HepG2 (cell line): ENCODE results near the gene THAP3. TPM values are rescaled to one million over a fixed set of nuclear protein-coding genes. Genes with fewer than 3 reads are reported as not detected.

ENCODE experiments used
- KDM1A ChIP-seq: IDR thresholded peaks from 2 replicates; pipeline ENCODE4 v1.6.1; 2016; ENCODE audit warnings: missing compliant biosample characterization
- ZFP36L1 ChIP-seq: sonication (generic); formaldehyde crosslinking; IDR thresholded peaks from 2 replicates; pipeline ENCODE4 v1.8.0; 2022; ENCODE audit warnings: mild to moderate bottlenecking, missing genetic modification reagents, moderate library complexity
- ZNF232 ChIP-seq: sonication (generic); formaldehyde crosslinking; IDR thresholded peaks from 2 replicates; pipeline ENCODE4 v1.4.0; 2020; ENCODE audit warnings: missing genetic modification reagents, borderline replicate concordance
- ZNF557 ChIP-seq: sonication (generic); formaldehyde crosslinking; IDR thresholded peaks from 2 replicates; pipeline ENCODE4 v1.4.0; 2020; ENCODE audit warnings: missing genetic modification reagents
- ZNF598 ChIP-seq: sonication (generic); formaldehyde crosslinking; IDR thresholded peaks from 2 replicates; pipeline ENCODE4 v1.5.1; 2020; ENCODE audit warnings: mild to moderate bottlenecking, missing genetic modification reagents, borderline replicate concordance
- ZNF607 ChIP-seq: sonication (generic); formaldehyde crosslinking; IDR thresholded peaks from 2 replicates; pipeline ENCODE4 v1.5.1; 2020; ENCODE audit warnings: missing genetic modification reagents, mild to moderate bottlenecking, borderline replicate concordance
- polyA plus RNA-seq, 8 experiments: library from polyadenylated mRNA; depleted of rRNA in 3 of 8; stranded (reverse) in 7 of 8; unstranded in 1 of 8; fragments of >200 nt; fragmentation: Illumina TruSeq in 4 of 8; extraction: Trizol in 4 of 8; gene quantifications; 2 replicates each; pipeline versions ENCODE4 v1.2.1 to v1.2.3, GENCODE V29; 2011 to 2016; ENCODE audit warnings: low read depth in 4 of 8, missing spikeins in 1 of 8, mixed read lengths in 1 of 8; ENCODE audit not compliant: insufficient read depth in 1 of 8
- total RNA-seq, 5 experiments: library from RNA; depleted of rRNA; stranded (reverse); fragments of >200 nt; fragmentation: Illumina TruSeq; extraction: Trizol; gene quantifications; 2 replicates each; pipeline ENCODE4 v1.2.3, GENCODE V29; 2016; ENCODE audit warnings: low read depth in 1 of 5
- TF ChIP-seq, protein P1 (sequence below): IDR thresholded peaks from 2 replicates; pipeline ENCODE4 v1.6.1; 2018; ENCODE audit warnings: missing genetic modification reagents, mild to moderate bottlenecking, missing compliant biosample characterization
- TF ChIP-seq, protein P2 (sequence below): sonication (generic); formaldehyde crosslinking; IDR thresholded peaks from 2 replicates; pipeline ENCODE4 v1.5.0; 2020; ENCODE audit warnings: missing genetic modification reagents
- TF ChIP-seq, protein P3 (sequence below): IDR thresholded peaks from 2 replicates; pipeline ENCODE4 v1.6.1; 2016; ENCODE audit warnings: missing compliant biosample characterization, missing genetic modification reagents, borderline replicate concordance

THAP3 gene
- total and polyA plus RNA-seq, 2 of the 13 experiments (the other 11 are each of a cell fraction or from before 2014, with no cell fraction given), result 10.3 to 14.9 TPM

DNA sequence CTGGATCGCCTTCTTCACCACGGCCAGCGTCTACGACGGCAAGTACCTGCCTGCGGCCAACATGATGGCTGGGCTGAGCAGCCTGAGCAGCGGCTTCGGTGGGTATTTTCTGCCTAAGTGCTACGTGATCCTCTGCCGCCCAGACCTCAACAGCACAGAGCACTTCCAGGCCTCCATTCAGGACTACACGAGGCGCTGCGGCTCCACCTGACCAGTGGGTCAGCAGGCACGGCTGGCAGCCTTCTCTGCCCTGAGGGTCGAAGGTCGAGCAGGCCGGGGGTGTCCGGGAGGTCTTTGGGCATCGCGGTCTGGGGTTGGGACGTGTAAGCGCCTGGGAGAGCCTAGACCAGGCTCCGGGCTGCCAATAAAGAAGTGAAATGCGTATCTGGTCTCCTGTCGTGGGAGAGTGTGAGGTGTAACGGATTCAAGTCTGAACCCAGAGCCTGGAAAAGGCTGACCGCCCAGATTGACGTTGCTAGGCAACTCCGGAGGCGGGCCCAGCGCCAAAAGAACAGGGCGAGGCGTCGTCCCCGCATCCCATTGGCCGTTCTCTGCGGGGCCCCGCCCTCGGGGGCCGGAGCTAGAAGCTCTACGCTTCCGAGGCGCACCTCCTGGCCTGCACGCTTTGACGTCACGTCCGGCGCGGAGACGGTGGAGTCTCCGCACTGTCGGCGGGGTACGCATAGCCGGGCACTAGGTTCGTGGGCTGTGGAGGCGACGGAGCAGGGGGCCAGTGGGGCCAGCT is 45.1 kb upstream of the THAP3 start, which contains the start of gene ZBTB48 (continued):
- TF ChIP-seq, protein P1, sequence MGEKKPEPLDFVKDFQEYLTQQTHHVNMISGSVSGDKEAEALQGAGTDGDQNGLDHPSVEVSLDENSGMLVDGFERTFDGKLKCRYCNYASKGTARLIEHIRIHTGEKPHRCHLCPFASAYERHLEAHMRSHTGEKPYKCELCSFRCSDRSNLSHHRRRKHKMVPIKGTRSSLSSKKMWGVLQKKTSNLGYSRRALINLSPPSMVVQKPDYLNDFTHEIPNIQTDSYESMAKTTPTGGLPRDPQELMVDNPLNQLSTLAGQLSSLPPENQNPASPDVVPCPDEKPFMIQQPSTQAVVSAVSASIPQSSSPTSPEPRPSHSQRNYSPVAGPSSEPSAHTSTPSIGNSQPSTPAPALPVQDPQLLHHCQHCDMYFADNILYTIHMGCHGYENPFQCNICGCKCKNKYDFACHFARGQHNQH (CRISPR knock-in tag), result peak; percentile 66; the same call in 1 of the 2 replicates
- TF ChIP-seq ZFP36L1 (CRISPR knock-in tag) (no peak), ZNF232 (CRISPR knock-in tag) (peak; percentile 45; the same call in 1 of the 2 replicates), KDM1A (CRISPR knock-in tag) (no peak), ZNF557 (no peak), ZNF598 (CRISPR knock-in tag) (0 out of 2 replicates have a peak, but pooled peaks have one; percentile 64), ZNF607 (CRISPR knock-in tag) (peak; percentile 80; the same call in 1 of the 2 replicates)
- TF ChIP-seq, protein P2, sequence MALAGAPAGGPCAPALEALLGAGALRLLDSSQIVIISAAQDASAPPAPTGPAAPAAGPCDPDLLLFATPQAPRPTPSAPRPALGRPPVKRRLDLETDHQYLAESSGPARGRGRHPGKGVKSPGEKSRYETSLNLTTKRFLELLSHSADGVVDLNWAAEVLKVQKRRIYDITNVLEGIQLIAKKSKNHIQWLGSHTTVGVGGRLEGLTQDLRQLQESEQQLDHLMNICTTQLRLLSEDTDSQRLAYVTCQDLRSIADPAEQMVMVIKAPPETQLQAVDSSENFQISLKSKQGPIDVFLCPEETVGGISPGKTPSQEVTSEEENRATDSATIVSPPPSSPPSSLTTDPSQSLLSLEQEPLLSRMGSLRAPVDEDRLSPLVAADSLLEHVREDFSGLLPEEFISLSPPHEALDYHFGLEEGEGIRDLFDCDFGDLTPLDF (CRISPR knock-in tag), result no peak
- TF ChIP-seq, protein P3, sequence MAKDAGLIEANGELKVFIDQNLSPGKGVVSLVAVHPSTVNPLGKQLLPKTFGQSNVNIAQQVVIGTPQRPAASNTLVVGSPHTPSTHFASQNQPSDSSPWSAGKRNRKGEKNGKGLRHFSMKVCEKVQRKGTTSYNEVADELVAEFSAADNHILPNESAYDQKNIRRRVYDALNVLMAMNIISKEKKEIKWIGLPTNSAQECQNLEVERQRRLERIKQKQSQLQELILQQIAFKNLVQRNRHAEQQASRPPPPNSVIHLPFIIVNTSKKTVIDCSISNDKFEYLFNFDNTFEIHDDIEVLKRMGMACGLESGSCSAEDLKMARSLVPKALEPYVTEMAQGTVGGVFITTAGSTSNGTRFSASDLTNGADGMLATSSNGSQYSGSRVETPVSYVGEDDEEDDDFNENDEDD (CRISPR knock-in tag), result peak; percentile 30; the same call in 1 of the 2 replicates
- TF ChIP-seq, all 625 proteins: peak for 164
